ENCODE measurements around the gene CISH.

DNA sequence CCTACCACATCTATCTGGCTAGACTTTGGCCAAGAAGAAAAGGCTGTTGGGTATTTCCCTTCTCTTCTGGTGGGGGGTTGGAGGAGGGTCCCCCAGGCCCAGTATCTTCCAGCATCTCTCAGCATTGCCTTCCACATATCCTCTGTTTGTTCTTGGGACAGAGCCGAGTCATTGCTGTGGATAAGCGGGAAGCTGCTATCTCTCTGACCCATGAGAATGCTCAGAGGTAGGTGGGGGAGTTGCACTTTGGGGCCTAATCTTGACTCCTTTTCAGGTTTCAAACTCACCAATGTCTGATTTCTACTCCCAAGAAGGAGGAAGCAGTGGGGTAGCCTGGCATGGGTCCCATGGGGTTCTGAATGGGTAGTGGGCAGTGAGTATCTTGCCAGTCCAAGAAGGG, 34.2 kb downstream of the CISH start:
- TF ChIP-seq HNF4G (IDR thresholded peaks at IDR 0.05): no peak
- TF ChIP-seq, protein P1, sequence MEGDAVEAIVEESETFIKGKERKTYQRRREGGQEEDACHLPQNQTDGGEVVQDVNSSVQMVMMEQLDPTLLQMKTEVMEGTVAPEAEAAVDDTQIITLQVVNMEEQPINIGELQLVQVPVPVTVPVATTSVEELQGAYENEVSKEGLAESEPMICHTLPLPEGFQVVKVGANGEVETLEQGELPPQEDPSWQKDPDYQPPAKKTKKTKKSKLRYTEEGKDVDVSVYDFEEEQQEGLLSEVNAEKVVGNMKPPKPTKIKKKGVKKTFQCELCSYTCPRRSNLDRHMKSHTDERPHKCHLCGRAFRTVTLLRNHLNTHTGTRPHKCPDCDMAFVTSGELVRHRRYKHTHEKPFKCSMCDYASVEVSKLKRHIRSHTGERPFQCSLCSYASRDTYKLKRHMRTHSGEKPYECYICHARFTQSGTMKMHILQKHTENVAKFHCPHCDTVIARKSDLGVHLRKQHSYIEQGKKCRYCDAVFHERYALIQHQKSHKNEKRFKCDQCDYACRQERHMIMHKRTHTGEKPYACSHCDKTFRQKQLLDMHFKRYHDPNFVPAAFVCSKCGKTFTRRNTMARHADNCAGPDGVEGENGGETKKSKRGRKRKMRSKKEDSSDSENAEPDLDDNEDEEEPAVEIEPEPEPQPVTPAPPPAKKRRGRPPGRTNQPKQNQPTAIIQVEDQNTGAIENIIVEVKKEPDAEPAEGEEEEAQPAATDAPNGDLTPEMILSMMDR (IDR thresholded peaks at IDR 0.05; ENCODE audit: low read depth, low read length, missing input control): no peak

All from liver (tissue), 3 donors.